HepG2 (cell line): Measurements from ENCODE around the gene MLX. TPM values are rescaled to one million over a fixed set of nuclear protein-coding genes. Genes with fewer than 3 reads are reported as not detected.

Experiments
- CCAR2 ChIP-seq: fragments of 200-400 bp; formaldehyde crosslinking; optimal IDR thresholded peaks from 2 replicates; pipeline ENCODE3; 2018; ENCODE audit warnings: low read depth, mild to moderate bottlenecking, low read length, moderate library complexity
- KDM1A ChIP-seq: IDR thresholded peaks from 2 replicates; pipeline ENCODE4 v1.6.1; 2016; ENCODE audit warnings: missing compliant biosample characterization
- KLF16 ChIP-seq, 2 experiments: sonication (generic) in 1 of 2; formaldehyde crosslinking in 1 of 2; IDR thresholded peaks; 2 replicates each; pipeline versions ENCODE4 v1.6.1 to v1.8.0; 2016 to 2023; ENCODE audit warnings: missing genetic modification reagents in 2 of 2, missing compliant biosample characterization in 1 of 2
- MTA1 ChIP-seq: sonication (generic); formaldehyde crosslinking; IDR thresholded peaks from 2 replicates; pipeline ENCODE4 v1.4.0; 2020; ENCODE audit warnings: missing genetic modification reagents, mild to moderate bottlenecking, borderline replicate concordance
- RXRA ChIP-seq: sonication (generic); formaldehyde crosslinking; IDR thresholded peaks from 2 replicates; pipeline ENCODE4 v1.5.1; 2020; ENCODE audit warnings: missing genetic modification reagents
- SP1 ChIP-seq, 2 experiments: fragments of 450-650 bp in 1 of 2; sonication (generic) in 1 of 2; formaldehyde crosslinking in 1 of 2; IDR thresholded peaks; 2 replicates each; pipeline versions ENCODE4 v1.4.0 to v1.6.1; 2016 to 2020; ENCODE audit warnings: missing genetic modification reagents in 1 of 2
- SYNCRIP ChIP-seq: fragments of 200-400 bp; formaldehyde crosslinking; IDR thresholded peaks from 2 replicates; pipeline ENCODE4 v1.6.1; 2018; ENCODE audit warnings: mild to moderate bottlenecking, low read depth, low read length; ENCODE audit not compliant: insufficient read depth
- YEATS2 ChIP-seq: sonication (generic); formaldehyde crosslinking; IDR thresholded peaks from 2 replicates; pipeline ENCODE4 v1.4.0; 2020; ENCODE audit warnings: missing genetic modification reagents, borderline replicate concordance
- ZMYM3 ChIP-seq: sonication (generic); formaldehyde crosslinking; IDR thresholded peaks from 2 replicates; pipeline ENCODE4 v1.5.1; 2020; ENCODE audit warnings: mild to moderate bottlenecking, missing genetic modification reagents
- ZNF12 ChIP-seq: sonication (generic); formaldehyde crosslinking; IDR thresholded peaks from 2 replicates; pipeline ENCODE4 v1.5.0; 2020; ENCODE audit warnings: missing genetic modification reagents
- ZNF232 ChIP-seq: sonication (generic); formaldehyde crosslinking; IDR thresholded peaks from 2 replicates; pipeline ENCODE4 v1.4.0; 2020; ENCODE audit warnings: missing genetic modification reagents, borderline replicate concordance
- ZNF253 ChIP-seq: sonication (generic); formaldehyde crosslinking; IDR thresholded peaks from 2 replicates; pipeline ENCODE4 v1.8.0; 2022; ENCODE audit warnings: mild to moderate bottlenecking, missing genetic modification reagents, borderline replicate concordance
- ZSCAN25 ChIP-seq: sonication (generic); formaldehyde crosslinking; IDR thresholded peaks from 2 replicates; pipeline ENCODE4 v1.8.0; 2022; ENCODE audit warnings: mild to moderate bottlenecking, missing genetic modification reagents
- polyA plus RNA-seq, 8 experiments: library from polyadenylated mRNA; depleted of rRNA in 3 of 8; stranded (reverse) in 7 of 8; unstranded in 1 of 8; fragments of >200 nt; fragmentation: Illumina TruSeq in 4 of 8; extraction: Trizol in 4 of 8; gene quantifications; 2 replicates each; pipeline versions ENCODE4 v1.2.1 to v1.2.3, GENCODE V29; 2011 to 2016; ENCODE audit warnings: low read depth in 4 of 8, missing spikeins in 1 of 8, mixed read lengths in 1 of 8; ENCODE audit not compliant: insufficient read depth in 1 of 8
- total RNA-seq, 5 experiments: library from RNA; depleted of rRNA; stranded (reverse); fragments of >200 nt; fragmentation: Illumina TruSeq; extraction: Trizol; gene quantifications; 2 replicates each; pipeline ENCODE4 v1.2.3, GENCODE V29; 2016; ENCODE audit warnings: low read depth in 1 of 5
- TF ChIP-seq, protein P1 (sequence below): sonication (generic); formaldehyde crosslinking; IDR thresholded peaks from 2 replicates; pipeline ENCODE4 v1.5.1; 2020; ENCODE audit warnings: mild to moderate bottlenecking, missing genetic modification reagents, borderline replicate concordance
- TF ChIP-seq, protein P2 (sequence below): sonication (generic); formaldehyde crosslinking; IDR thresholded peaks from 2 replicates; pipeline ENCODE4 v1.5.1; 2020; ENCODE audit warnings: mild to moderate bottlenecking, missing genetic modification reagents, borderline replicate concordance
- TF ChIP-seq, protein P3 (sequence below): sonication (generic); formaldehyde crosslinking; IDR thresholded peaks from 2 replicates; pipeline ENCODE4 v1.4.0; 2020; ENCODE audit warnings: low read depth, mild to moderate bottlenecking, missing genetic modification reagents
- TF ChIP-seq, protein P4 (sequence below): sonication (generic); formaldehyde crosslinking; IDR thresholded peaks from 2 replicates; pipeline ENCODE4 v1.4.0; 2020; ENCODE audit warnings: mild to moderate bottlenecking, missing genetic modification reagents
- TF ChIP-seq, protein P5 (sequence below): sonication (generic); formaldehyde crosslinking; IDR thresholded peaks from 2 replicates; pipeline ENCODE4 v1.8.0; 2022; ENCODE audit warnings: mild to moderate bottlenecking, missing genetic modification reagents, moderate library complexity

The MLX gene
- total and polyA plus RNA-seq, 2 of the 13 experiments (the other 11 are each of a cell fraction or from before 2014, with no cell fraction given) = 38.9 to 74.4 TPM

DNA sequence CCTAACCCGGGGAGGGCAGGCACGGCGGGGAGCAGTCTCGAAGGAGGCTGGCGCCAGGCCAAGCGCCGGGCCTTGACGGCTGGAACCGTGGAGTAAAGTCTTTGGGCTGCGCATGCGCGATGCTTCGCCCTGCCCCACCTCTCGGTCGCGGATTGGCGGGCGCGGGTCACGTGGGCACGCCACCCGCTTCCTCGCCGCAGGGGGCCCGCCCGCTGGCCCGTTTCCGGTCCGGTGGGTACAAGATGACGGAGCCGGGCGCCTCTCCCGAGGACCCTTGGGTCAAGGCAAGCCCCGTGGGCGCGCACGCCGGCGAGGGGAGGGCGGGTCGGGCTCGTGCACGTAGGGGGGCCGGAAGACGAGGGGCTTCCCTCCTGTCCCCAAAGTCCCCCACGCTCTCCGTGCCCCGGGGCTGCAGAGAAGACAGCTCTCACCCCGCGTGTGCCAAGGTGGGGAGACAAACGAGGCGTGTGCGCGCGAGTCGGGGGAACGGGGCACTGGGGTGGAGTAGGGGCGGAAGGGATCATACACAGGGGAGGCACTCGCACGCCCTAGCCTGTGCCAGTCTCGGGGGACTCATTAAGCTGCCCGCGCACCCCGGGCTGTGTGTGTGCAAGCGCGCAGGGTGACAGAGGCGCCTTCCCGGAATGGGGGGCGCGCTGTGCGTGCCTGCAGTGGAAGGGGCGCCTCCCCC, at the start of gene MLX (continued):
- TF ChIP-seq, protein P1, sequence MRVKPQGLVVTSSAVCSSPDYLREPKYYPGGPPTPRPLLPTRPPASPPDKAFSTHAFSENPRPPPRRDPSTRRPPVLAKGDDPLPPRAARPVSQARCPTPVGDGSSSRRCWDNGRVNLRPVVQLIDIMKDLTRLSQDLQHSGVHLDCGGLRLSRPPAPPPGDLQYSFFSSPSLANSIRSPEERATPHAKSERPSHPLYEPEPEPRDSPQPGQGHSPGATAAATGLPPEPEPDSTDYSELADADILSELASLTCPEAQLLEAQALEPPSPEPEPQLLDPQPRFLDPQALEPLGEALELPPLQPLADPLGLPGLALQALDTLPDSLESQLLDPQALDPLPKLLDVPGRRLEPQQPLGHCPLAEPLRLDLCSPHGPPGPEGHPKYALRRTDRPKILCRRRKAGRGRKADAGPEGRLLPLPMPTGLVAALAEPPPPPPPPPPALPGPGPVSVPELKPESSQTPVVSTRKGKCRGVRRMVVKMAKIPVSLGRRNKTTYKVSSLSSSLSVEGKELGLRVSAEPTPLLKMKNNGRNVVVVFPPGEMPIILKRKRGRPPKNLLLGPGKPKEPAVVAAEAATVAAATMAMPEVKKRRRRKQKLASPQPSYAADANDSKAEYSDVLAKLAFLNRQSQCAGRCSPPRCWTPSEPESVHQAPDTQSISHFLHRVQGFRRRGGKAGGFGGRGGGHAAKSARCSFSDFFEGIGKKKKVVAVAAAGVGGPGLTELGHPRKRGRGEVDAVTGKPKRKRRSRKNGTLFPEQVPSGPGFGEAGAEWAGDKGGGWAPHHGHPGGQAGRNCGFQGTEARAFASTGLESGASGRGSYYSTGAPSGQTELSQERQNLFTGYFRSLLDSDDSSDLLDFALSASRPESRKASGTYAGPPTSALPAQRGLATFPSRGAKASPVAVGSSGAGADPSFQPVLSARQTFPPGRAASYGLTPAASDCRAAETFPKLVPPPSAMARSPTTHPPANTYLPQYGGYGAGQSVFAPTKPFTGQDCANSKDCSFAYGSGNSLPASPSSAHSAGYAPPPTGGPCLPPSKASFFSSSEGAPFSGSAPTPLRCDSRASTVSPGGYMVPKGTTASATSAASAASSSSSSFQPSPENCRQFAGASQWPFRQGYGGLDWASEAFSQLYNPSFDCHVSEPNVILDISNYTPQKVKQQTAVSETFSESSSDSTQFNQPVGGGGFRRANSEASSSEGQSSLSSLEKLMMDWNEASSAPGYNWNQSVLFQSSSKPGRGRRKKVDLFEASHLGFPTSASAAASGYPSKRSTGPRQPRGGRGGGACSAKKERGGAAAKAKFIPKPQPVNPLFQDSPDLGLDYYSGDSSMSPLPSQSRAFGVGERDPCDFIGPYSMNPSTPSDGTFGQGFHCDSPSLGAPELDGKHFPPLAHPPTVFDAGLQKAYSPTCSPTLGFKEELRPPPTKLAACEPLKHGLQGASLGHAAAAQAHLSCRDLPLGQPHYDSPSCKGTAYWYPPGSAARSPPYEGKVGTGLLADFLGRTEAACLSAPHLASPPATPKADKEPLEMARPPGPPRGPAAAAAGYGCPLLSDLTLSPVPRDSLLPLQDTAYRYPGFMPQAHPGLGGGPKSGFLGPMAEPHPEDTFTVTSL (CRISPR knock-in tag) = no peak; the same call in 1 of the 2 replicates
- no peak for TF ChIP-seq SYNCRIP
- TF ChIP-seq, protein P2, sequence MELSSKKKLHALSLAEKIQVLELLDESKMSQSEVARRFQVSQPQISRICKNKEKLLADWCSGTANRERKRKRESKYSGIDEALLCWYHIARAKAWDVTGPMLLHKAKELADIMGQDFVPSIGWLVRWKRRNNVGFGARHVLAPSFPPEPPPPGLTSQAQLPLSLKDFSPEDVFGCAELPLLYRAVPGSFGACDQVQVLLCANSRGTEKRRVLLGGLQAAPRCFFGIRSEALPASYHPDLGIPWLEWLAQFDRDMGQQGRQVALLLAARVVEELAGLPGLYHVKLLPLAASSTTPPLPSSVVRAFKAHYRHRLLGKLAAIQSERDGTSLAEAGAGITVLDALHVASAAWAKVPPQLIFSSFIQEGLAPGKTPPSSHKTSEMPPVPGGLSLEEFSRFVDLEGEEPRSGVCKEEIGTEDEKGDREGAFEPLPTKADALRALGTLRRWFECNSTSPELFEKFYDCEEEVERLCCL = no peak
- no peak; the same call in 1 of the 2 replicates for TF ChIP-seq ZNF12 (CRISPR knock-in tag)
- peak; percentile 81; the same call in 1 of the 2 replicates for TF ChIP-seq ZNF253 (CRISPR knock-in tag)
- no peak for TF ChIP-seq CCAR2
- no peak for TF ChIP-seq KDM1A (CRISPR knock-in tag)
- TF ChIP-seq YEATS2 (CRISPR knock-in tag) = peak; percentile 87
- TF ChIP-seq MTA1 (CRISPR knock-in tag) = peak; percentile 91
- peak; percentile 16; the same call in 1 of the 2 replicates for TF ChIP-seq ZSCAN25 (CRISPR knock-in tag)
- TF ChIP-seq KLF16 (CRISPR knock-in tag; IDR thresholded peaks at IDR 0.05) = peak in 1 of 2 experiments; percentile 82; a peak in 2 of 4 replicates
- peak; percentile 84 for TF ChIP-seq RXRA
- 0 out of 2 replicates have a peak, but pooled peaks have one; percentile 23 for TF ChIP-seq ZNF232 (CRISPR knock-in tag)
- TF ChIP-seq, protein P3, sequence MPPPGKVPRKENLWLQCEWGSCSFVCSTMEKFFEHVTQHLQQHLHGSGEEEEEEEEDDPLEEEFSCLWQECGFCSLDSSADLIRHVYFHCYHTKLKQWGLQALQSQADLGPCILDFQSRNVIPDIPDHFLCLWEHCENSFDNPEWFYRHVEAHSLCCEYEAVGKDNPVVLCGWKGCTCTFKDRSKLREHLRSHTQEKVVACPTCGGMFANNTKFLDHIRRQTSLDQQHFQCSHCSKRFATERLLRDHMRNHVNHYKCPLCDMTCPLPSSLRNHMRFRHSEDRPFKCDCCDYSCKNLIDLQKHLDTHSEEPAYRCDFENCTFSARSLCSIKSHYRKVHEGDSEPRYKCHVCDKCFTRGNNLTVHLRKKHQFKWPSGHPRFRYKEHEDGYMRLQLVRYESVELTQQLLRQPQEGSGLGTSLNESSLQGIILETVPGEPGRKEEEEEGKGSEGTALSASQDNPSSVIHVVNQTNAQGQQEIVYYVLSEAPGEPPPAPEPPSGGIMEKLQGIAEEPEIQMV (CRISPR knock-in tag) = peak; percentile 90
- TF ChIP-seq, protein P4, sequence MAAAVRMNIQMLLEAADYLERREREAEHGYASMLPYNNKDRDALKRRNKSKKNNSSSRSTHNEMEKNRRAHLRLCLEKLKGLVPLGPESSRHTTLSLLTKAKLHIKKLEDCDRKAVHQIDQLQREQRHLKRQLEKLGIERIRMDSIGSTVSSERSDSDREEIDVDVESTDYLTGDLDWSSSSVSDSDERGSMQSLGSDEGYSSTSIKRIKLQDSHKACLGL (CRISPR knock-in tag) = peak; percentile 95
- TF ChIP-seq, protein P5, sequence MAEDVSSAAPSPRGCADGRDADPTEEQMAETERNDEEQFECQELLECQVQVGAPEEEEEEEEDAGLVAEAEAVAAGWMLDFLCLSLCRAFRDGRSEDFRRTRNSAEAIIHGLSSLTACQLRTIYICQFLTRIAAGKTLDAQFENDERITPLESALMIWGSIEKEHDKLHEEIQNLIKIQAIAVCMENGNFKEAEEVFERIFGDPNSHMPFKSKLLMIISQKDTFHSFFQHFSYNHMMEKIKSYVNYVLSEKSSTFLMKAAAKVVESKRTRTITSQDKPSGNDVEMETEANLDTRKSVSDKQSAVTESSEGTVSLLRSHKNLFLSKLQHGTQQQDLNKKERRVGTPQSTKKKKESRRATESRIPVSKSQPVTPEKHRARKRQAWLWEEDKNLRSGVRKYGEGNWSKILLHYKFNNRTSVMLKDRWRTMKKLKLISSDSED (CRISPR knock-in tag) = no peak; the same call in 1 of the 2 replicates
- no peak for TF ChIP-seq ZMYM3 (CRISPR knock-in tag)
- no peak for TF ChIP-seq SP1 (IDR thresholded peaks at IDR 0.05)
- TF ChIP-seq SP1 (CRISPR knock-in tag; IDR thresholded peaks at IDR 0.05) = peak; percentile 38; the same call in 1 of the 2 replicates
